NCI-H345 treated with DMSO at 0.1 percent for 48 hours (cell line): ENCODE results near the gene AMOTL1.

Source experiments
- DNase-seq: peaks from one replicate; lab custom pipeline; 2025; ENCODE audit not compliant: unreplicated experiment; lab: John Stamatoyannopoulos, UW

Gene AMOTL1

GRCh38 chr11:94767701-94768601 lies at the start of gene AMOTL1:
AMOTL1 (plus strand) TSS chr11:94768356; CDS start chr11:94768512, 156 bp downstream.
- peak; percentile 79 for DNase-seq

- DNase-seq, result no peak
Observed at GRCh38 chr11:94719876-94720275, 48.3 kb upstream of the AMOTL1 start.

- no peak for DNase-seq
Observed at GRCh38 chr11:94721565-94722292, 46.4 kb upstream of the AMOTL1 start.

- no peak for DNase-seq
Observed at GRCh38 chr11:94722735-94723134, 45.4 kb upstream of the AMOTL1 start.

- DNase-seq, result no peak
Observed at GRCh38 chr11:94725097-94725496, 43.1 kb upstream of the AMOTL1 start.

GRCh38 chr11:94727819-94728218 lies 40.3 kb upstream of the AMOTL1 start:
- DNase-seq, result no peak

GRCh38 chr11:94728541-94728940 lies 39.6 kb upstream of the AMOTL1 start:
- no peak for DNase-seq

- no peak for DNase-seq
Observed at GRCh38 chr11:94728966-94729751, 39.0 kb upstream of the AMOTL1 start.

- DNase-seq, result no peak
Observed at GRCh38 chr11:94730153-94730552, 38.0 kb upstream of the AMOTL1 start.

- peak; percentile 15 for DNase-seq
Observed at GRCh38 chr11:94731880-94732601, 36.1 kb upstream of the AMOTL1 start.

GRCh38 chr11:94732617-94733281 lies 35.4 kb upstream of the AMOTL1 start:
- peak; percentile 9 for DNase-seq

- peak; percentile 22 for DNase-seq
Observed at GRCh38 chr11:94734563-94735275, 33.4 kb upstream of the AMOTL1 start.

GRCh38 chr11:94735907-94736306 lies 32.2 kb upstream of the AMOTL1 start:
- no peak for DNase-seq

- no peak for DNase-seq
Observed at GRCh38 chr11:94737171-94737611, 31.0 kb upstream of the AMOTL1 start.

GRCh38 chr11:94738746-94739145 lies 29.4 kb upstream of the AMOTL1 start:
- DNase-seq, result no peak

GRCh38 chr11:94739331-94739730 lies 28.8 kb upstream of the AMOTL1 start:
- no peak for DNase-seq

GRCh38 chr11:94740083-94741021 lies 27.8 kb upstream of the AMOTL1 start:
- peak; percentile 39 for DNase-seq

- DNase-seq, result peak; percentile 58
Observed at GRCh38 chr11:94741022-94741679, 27.0 kb upstream of the AMOTL1 start.
